CD8-positive, alpha-beta memory T cell (primary cell): ENCODE results near the gene ATG10. TPM values are rescaled to one million over a fixed set of nuclear protein-coding genes. Genes with fewer than 3 reads are reported as not detected.

Experiments used
- CTCF ChIA-PET: fragments of 350-600 bp; sonication (Branson Sonifier 250); formaldehyde crosslinking; loops from one replicate; lab custom pipeline; 2021; ENCODE audit warnings: antibody characterized with exemption; lab: Charles Lee
- POLR2A ChIA-PET: fragments of 350-600 bp; sonication (Branson Sonifier 250); formaldehyde crosslinking; loops from one replicate; lab custom pipeline; 2021; ENCODE audit warnings: antibody characterized with exemption; lab: Charles Lee
- DNase-seq, 5 donors: peaks; one replicate each; pipeline versions ENCODE4 v3.0.0 to v3.0.0-alpha.2; 2020 to 2022; ENCODE audit warnings: mixed read lengths in 1 of 5
- H3K27ac ChIP-seq: one replicate; pipeline ENCODE4 v1.7.0; 2013; ENCODE audit warnings: low read depth, mild to moderate bottlenecking, low read length, moderate library complexity
- H3K27me3 ChIP-seq: 2 replicates; pipeline ENCODE4 v1.7.0; 2013; ENCODE audit warnings: low read length, mild to moderate bottlenecking; ENCODE audit not compliant: insufficient read depth, poor library complexity, severe bottlenecking
- H3K36me3 ChIP-seq: 2 replicates; pipeline ENCODE4 v1.7.0; 2013; ENCODE audit warnings: mild to moderate bottlenecking, low read length, moderate library complexity; ENCODE audit not compliant: insufficient read depth
- H3K4me1 ChIP-seq: 2 replicates; pipeline ENCODE4 v1.7.0; 2013; ENCODE audit warnings: mild to moderate bottlenecking, low read length, moderate library complexity; ENCODE audit not compliant: insufficient read depth
- H3K4me3 ChIP-seq: 2 replicates; pipeline ENCODE4 v1.7.0; 2013; ENCODE audit warnings: mild to moderate bottlenecking, low read length
- H3K9me3 ChIP-seq: 2 replicates; pipeline ENCODE4 v1.7.0; 2013; ENCODE audit warnings: mild to moderate bottlenecking, low read length
- H3K27ac Mint-ChIP-seq, 8 donors: one replicate each; pipeline ENCODE4 v1.8.0; 2020 to 2021; ENCODE audit warnings: mixed read lengths in 8 of 8, mild to moderate bottlenecking in 6 of 8, inconsistent platforms in 3 of 8, moderate library complexity in 3 of 8
- H3K27me3 Mint-ChIP-seq, 2 donors: one replicate each; pipeline ENCODE4 v1.8.0; 2020 to 2021; ENCODE audit warnings: mixed read lengths in 2 of 2, mild to moderate bottlenecking in 1 of 2, moderate library complexity in 1 of 2
- H3K36me3 Mint-ChIP-seq, 3 donors: one replicate each; pipeline ENCODE4 v1.8.0; 2020 to 2021; ENCODE audit warnings: mixed read lengths in 3 of 3, inconsistent platforms in 1 of 3, mild to moderate bottlenecking in 1 of 3
- H3K4me1 Mint-ChIP-seq, 3 donors: one replicate each; pipeline ENCODE4 v1.8.0; 2020 to 2021; ENCODE audit warnings: mixed read lengths in 3 of 3, inconsistent platforms in 1 of 3, mild to moderate bottlenecking in 1 of 3
- H3K4me3 Mint-ChIP-seq, 7 donors: one replicate each; pipeline ENCODE4 v1.8.0; 2020 to 2021; ENCODE audit warnings: mixed read lengths in 7 of 7, mild to moderate bottlenecking in 6 of 7, moderate library complexity in 4 of 7, inconsistent platforms in 2 of 7
- H3K9me3 Mint-ChIP-seq, 5 donors: one replicate each; pipeline ENCODE4 v1.8.0; 2020 to 2022; ENCODE audit warnings: mixed read lengths in 5 of 5, mild to moderate bottlenecking in 3 of 5, moderate library complexity in 2 of 5, inconsistent platforms in 1 of 5
- polyA plus RNA-seq: library from polyadenylated mRNA; unstranded; fragments of 300-500 nt; fragmentation: Illumina TruSeq; gene quantifications from one replicate; pipeline ENCODE4 v1.2.3, GENCODE V29; 2021
- total RNA-seq, 2 experiments: library from RNA; stranded (reverse); gene quantifications; one replicate each; pipeline ENCODE4 v1.2.3, GENCODE V29; 2021

Gene ATG10
- total and polyA plus RNA-seq, 3 experiments from 2014 or later: 8.3 to 10.3 (median 8.8) TPM

- peak overlapping the region in 1 of 8 donors; percentile 39 for H3K27ac Mint-ChIP-seq
- no peak overlapping the region for H3K4me3 ChIP-seq
- H3K27me3 ChIP-seq: no peaks in the 10 kb centered on the region
- ChIA-PET POLR2A (no interaction called here), CTCF (no interaction called here)
- no peaks in the 10 kb centered on the region for H3K9me3 Mint-ChIP-seq
- no peak overlapping the region for H3K27ac ChIP-seq
- H3K4me1 ChIP-seq: no peaks in the 10 kb centered on the region
- H3K4me1 Mint-ChIP-seq: no peaks in the 10 kb centered on the region
- H3K36me3 Mint-ChIP-seq: no peaks in the 10 kb centered on the region
- H3K4me3 Mint-ChIP-seq: no peak overlapping the region
- no peaks in the 10 kb centered on the region for H3K9me3 ChIP-seq
- H3K36me3 ChIP-seq: no peaks in the 10 kb centered on the region
- no peak for DNase-seq
- H3K27me3 Mint-ChIP-seq: no peaks in the 10 kb centered on the region
Observed at GRCh38 chr5:82234885-82235284, 263.1 kb downstream of the ATG10 start.

GRCh38 chr5:82244151-82244550 is 272.3 kb downstream of the ATG10 start:
- H3K9me3 Mint-ChIP-seq: peaks cover 17 to 27% (median 21%) of the 10 kb centered on the region in 5 donors
- Histone ChIP-seq H3K4me3 (no peak overlapping the region), H3K36me3 (no peaks in the 10 kb centered on the region), H3K27me3 (no peaks in the 10 kb centered on the region), H3K4me1 (no peaks in the 10 kb centered on the region), H3K9me3 (no peaks in the 10 kb centered on the region), H3K27ac (no peak overlapping the region)
- H3K36me3 Mint-ChIP-seq: peaks cover 1 to 24% (median 11%) of the 10 kb centered on the region in 3 donors
- no peak overlapping the region for H3K27ac Mint-ChIP-seq
- no peak overlapping the region for H3K4me3 Mint-ChIP-seq
- ChIA-PET POLR2A (no interaction called here), CTCF (no interaction called here)
- H3K27me3 Mint-ChIP-seq: no peaks in the 10 kb centered on the region
- no peaks in the 10 kb centered on the region for H3K4me1 Mint-ChIP-seq
- DNase-seq: no peak

GRCh38 chr5:82244854-82245635 is 273.2 kb downstream of the ATG10 start:
- H3K27me3 Mint-ChIP-seq: no peaks in the 10 kb centered on the region

GRCh38 chr5:82246960-82247574 is 275.2 kb downstream of the ATG10 start:
- ChIA-PET CTCF (no interaction called here), POLR2A (no interaction called here)
- no peak for DNase-seq
- Mint-ChIP-seq H3K27me3 (no peaks in the 10 kb centered on the region), H3K4me3 (no peak overlapping the region), H3K4me1 (no peaks in the 10 kb centered on the region), H3K27ac (no peak overlapping the region), H3K9me3 (peaks cover 17 to 27% (median 21%) of the 10 kb centered on the region in 5 donors), H3K36me3 (peaks cover 1 to 28% (median 11%) of the 10 kb centered on the region in 3 donors)
- no peaks in the 10 kb centered on the region for H3K4me1 ChIP-seq
- H3K27ac ChIP-seq: no peak overlapping the region
- no peak overlapping the region for H3K4me3 ChIP-seq
- H3K36me3 ChIP-seq: no peaks in the 10 kb centered on the region
- no peaks in the 10 kb centered on the region for H3K27me3 ChIP-seq
- H3K9me3 ChIP-seq: no peaks in the 10 kb centered on the region

More at GRCh38 chr5:82244854-82245635, 273.2 kb downstream of the ATG10 start:
- H3K4me3 Mint-ChIP-seq: no peak overlapping the region
- no peak overlapping the region for H3K4me3 ChIP-seq
- H3K27me3 ChIP-seq: no peaks in the 10 kb centered on the region
- peaks cover 1 to 24% (median 11%) of the 10 kb centered on the region in 3 donors for H3K36me3 Mint-ChIP-seq
- H3K36me3 ChIP-seq: no peaks in the 10 kb centered on the region
- no peak overlapping the region for H3K27ac ChIP-seq
- POLR2A ChIA-PET: no interaction called here
- H3K9me3 ChIP-seq: no peaks in the 10 kb centered on the region
- H3K27ac Mint-ChIP-seq: no peak overlapping the region
- CTCF ChIA-PET: no interaction called here
- peaks cover 17 to 27% (median 21%) of the 10 kb centered on the region in 5 donors for H3K9me3 Mint-ChIP-seq
- DNase-seq: no peak
- H3K4me1 ChIP-seq: no peaks in the 10 kb centered on the region
- no peaks in the 10 kb centered on the region for H3K4me1 Mint-ChIP-seq

GRCh38 chr5:82252744-82253143 is 280.9 kb downstream of the ATG10 start:
- Mint-ChIP-seq H3K36me3 (peaks cover 8 to 13% (median 11%) of the 10 kb centered on the region in 3 donors), H3K4me3 (no peak overlapping the region), H3K4me1 (no peaks in the 10 kb centered on the region), H3K27ac (no peak overlapping the region), H3K9me3 (peaks cover 2 to 7% (median 6%) of the 10 kb centered on the region in 5 donors), H3K27me3 (peaks cover 0 to 1% of the 10 kb centered on the region in 2 donors)
- ChIA-PET CTCF (no interaction called here), POLR2A (no interaction called here)
- H3K27me3 ChIP-seq: no peaks in the 10 kb centered on the region
- H3K36me3 ChIP-seq: no peaks in the 10 kb centered on the region
- H3K4me3 ChIP-seq: no peak overlapping the region
- H3K9me3 ChIP-seq: no peaks in the 10 kb centered on the region
- DNase-seq: no peak
- H3K4me1 ChIP-seq: no peaks in the 10 kb centered on the region
- no peak overlapping the region for H3K27ac ChIP-seq

GRCh38 chr5:82255844-82256243 is 284.0 kb downstream of the ATG10 start:
- peaks cover 0 to 1% of the 10 kb centered on the region in 2 donors for H3K27me3 Mint-ChIP-seq

GRCh38 chr5:82257247-82257646 is 285.4 kb downstream of the ATG10 start:
- no peaks in the 10 kb centered on the region for H3K27me3 ChIP-seq
- Mint-ChIP-seq H3K27ac (no peak overlapping the region), H3K4me3 (no peak overlapping the region), H3K9me3 (no peaks in the 10 kb centered on the region), H3K36me3 (peaks cover 0 to 8% (median 8%) of the 10 kb centered on the region in 3 donors), H3K27me3 (peaks cover 0 to 1% of the 10 kb centered on the region in 2 donors), H3K4me1 (no peaks in the 10 kb centered on the region)
- DNase-seq: no peak
- no peak overlapping the region for H3K27ac ChIP-seq
- H3K36me3 ChIP-seq: no peaks in the 10 kb centered on the region
- ChIA-PET CTCF (interaction anchor here (0.7 kb wide), 1 partner anchor 31 kb away, joined by 4 read pairs; no protein-coding TSS in a partner anchor), POLR2A (no interaction called here)
- no peaks in the 10 kb centered on the region for H3K4me1 ChIP-seq
- H3K9me3 ChIP-seq: no peaks in the 10 kb centered on the region
- H3K4me3 ChIP-seq: no peak overlapping the region

More at GRCh38 chr5:82255844-82256243, 284.0 kb downstream of the ATG10 start:
- ChIA-PET POLR2A (no interaction called here), CTCF (interaction anchor here (1.3 kb wide), 1 partner anchor 10 kb away, joined by 3 read pairs; no protein-coding TSS in a partner anchor)
- Mint-ChIP-seq H3K4me3 (no peak overlapping the region), H3K36me3 (peaks cover 0 to 8% (median 8%) of the 10 kb centered on the region in 3 donors), H3K4me1 (no peaks in the 10 kb centered on the region), H3K27ac (peak overlapping the region in 1 of 8 donors; percentile 70), H3K9me3 (no peaks in the 10 kb centered on the region)
- DNase-seq: no peak
- Histone ChIP-seq H3K27ac (no peak overlapping the region), H3K9me3 (no peaks in the 10 kb centered on the region), H3K4me1 (no peaks in the 10 kb centered on the region), H3K36me3 (no peaks in the 10 kb centered on the region), H3K27me3 (no peaks in the 10 kb centered on the region), H3K4me3 (no peak overlapping the region)

GRCh38 chr5:82257729-82258128 is 285.9 kb downstream of the ATG10 start:
- no peaks in the 10 kb centered on the region for H3K9me3 ChIP-seq
- Mint-ChIP-seq H3K4me3 (no peak overlapping the region), H3K9me3 (no peaks in the 10 kb centered on the region), H3K27ac (peak overlapping the region in 1 of 8 donors; percentile 30), H3K36me3 (peaks cover 0 to 8% (median 7%) of the 10 kb centered on the region in 3 donors), H3K4me1 (no peaks in the 10 kb centered on the region), H3K27me3 (peaks cover 0 to 1% of the 10 kb centered on the region in 2 donors)
- no peak overlapping the region for H3K4me3 ChIP-seq
- no peaks in the 10 kb centered on the region for H3K36me3 ChIP-seq
- no peaks in the 10 kb centered on the region for H3K27me3 ChIP-seq
- DNase-seq: no peak
- no peaks in the 10 kb centered on the region for H3K4me1 ChIP-seq
- CTCF ChIA-PET: no interaction called here
- POLR2A ChIA-PET: no interaction called here
- no peak overlapping the region for H3K27ac ChIP-seq
